Measurements from ENCODE around the gene HDAC11.

HDAC11 gene

GRCh38 chr3:13528217-13528867 lies 48.2 kb downstream of the HDAC11 start:
- DNase-seq: peak; percentile 24

GRCh38 chr3:13529196-13530112 lies 49.3 kb downstream of the HDAC11 start:
- DNase-seq: no peak

- no peak for DNase-seq
These were observed 50.3 kb downstream of the HDAC11 start for GRCh38 chr3:13530241-13531009.

- no peak for DNase-seq
These were observed 52.0 kb downstream of the HDAC11 start for GRCh38 chr3:13532085-13532484.

- no peak for DNase-seq
These were observed 52.5 kb downstream of the HDAC11 start for GRCh38 chr3:13532631-13533030.

- no peak for DNase-seq
These were observed 53.8 kb downstream of the HDAC11 start for GRCh38 chr3:13533885-13534301.

- no peak for DNase-seq
These were observed 55.4 kb downstream of the HDAC11 start for GRCh38 chr3:13535526-13535875.

GRCh38 chr3:13535905-13536304 lies 55.8 kb downstream of the HDAC11 start:
- no peak for DNase-seq

GRCh38 chr3:13536432-13536831 lies 56.3 kb downstream of the HDAC11 start:
- no peak for DNase-seq

GRCh38 chr3:13536832-13537231 lies 56.7 kb downstream of the HDAC11 start:
- peak; percentile 39 for DNase-seq

- DNase-seq: no peak
These were observed 57.3 kb downstream of the HDAC11 start for GRCh38 chr3:13537244-13537908.

GRCh38 chr3:13537909-13538296 lies 57.8 kb downstream of the HDAC11 start:
- DNase-seq: no peak

- DNase-seq: no peak
These were observed 58.6 kb downstream of the HDAC11 start for GRCh38 chr3:13538520-13539291.

- DNase-seq: no peak
These were observed 59.2 kb downstream of the HDAC11 start for GRCh38 chr3:13539292-13539638.

- DNase-seq: no peak
These were observed 59.6 kb downstream of the HDAC11 start for GRCh38 chr3:13539671-13540070.

- DNase-seq: no peak
These were observed 60.3 kb downstream of the HDAC11 start for GRCh38 chr3:13540297-13540995.

GRCh38 chr3:13541691-13542090 lies 61.6 kb downstream of the HDAC11 start:
- DNase-seq: no peak

GRCh38 chr3:13542142-13542541 lies 62.0 kb downstream of the HDAC11 start:
- no peak for DNase-seq

- DNase-seq: no peak
These were observed 63.1 kb downstream of the HDAC11 start for GRCh38 chr3:13543253-13543652.

- no peak for DNase-seq
These were observed 64.3 kb downstream of the HDAC11 start for GRCh38 chr3:13544293-13544831.

- DNase-seq: no peak
These were observed 65.0 kb downstream of the HDAC11 start for GRCh38 chr3:13544951-13545651.

All from NCI-H510A treated with DMSO at 0.1 percent for 48 hours (cell line).